Activated naive CD8-positive, alpha-beta T cell (primary cell): Measurements from ENCODE around the gene CCDC57.

Experiments used
- H3K27ac Mint-ChIP-seq: one replicate; pipeline ENCODE4 v1.8.0; 2021; ENCODE audit warnings: mixed read lengths
- H3K27me3 Mint-ChIP-seq: one replicate; pipeline ENCODE4 v1.8.0; 2021; ENCODE audit warnings: mixed read lengths
- H3K36me3 Mint-ChIP-seq: one replicate; pipeline ENCODE4 v1.8.0; 2021; ENCODE audit warnings: mixed read lengths
- H3K4me1 Mint-ChIP-seq: one replicate; pipeline ENCODE4 v1.8.0; 2021; ENCODE audit warnings: low read depth, mixed read lengths
- H3K4me3 Mint-ChIP-seq: one replicate; pipeline ENCODE4 v1.8.0; 2021; ENCODE audit warnings: mild to moderate bottlenecking, mixed read lengths
- H3K9me3 Mint-ChIP-seq: one replicate; pipeline ENCODE4 v1.8.0; 2021; ENCODE audit warnings: low read depth, mixed read lengths

The CCDC57 gene

DNA sequence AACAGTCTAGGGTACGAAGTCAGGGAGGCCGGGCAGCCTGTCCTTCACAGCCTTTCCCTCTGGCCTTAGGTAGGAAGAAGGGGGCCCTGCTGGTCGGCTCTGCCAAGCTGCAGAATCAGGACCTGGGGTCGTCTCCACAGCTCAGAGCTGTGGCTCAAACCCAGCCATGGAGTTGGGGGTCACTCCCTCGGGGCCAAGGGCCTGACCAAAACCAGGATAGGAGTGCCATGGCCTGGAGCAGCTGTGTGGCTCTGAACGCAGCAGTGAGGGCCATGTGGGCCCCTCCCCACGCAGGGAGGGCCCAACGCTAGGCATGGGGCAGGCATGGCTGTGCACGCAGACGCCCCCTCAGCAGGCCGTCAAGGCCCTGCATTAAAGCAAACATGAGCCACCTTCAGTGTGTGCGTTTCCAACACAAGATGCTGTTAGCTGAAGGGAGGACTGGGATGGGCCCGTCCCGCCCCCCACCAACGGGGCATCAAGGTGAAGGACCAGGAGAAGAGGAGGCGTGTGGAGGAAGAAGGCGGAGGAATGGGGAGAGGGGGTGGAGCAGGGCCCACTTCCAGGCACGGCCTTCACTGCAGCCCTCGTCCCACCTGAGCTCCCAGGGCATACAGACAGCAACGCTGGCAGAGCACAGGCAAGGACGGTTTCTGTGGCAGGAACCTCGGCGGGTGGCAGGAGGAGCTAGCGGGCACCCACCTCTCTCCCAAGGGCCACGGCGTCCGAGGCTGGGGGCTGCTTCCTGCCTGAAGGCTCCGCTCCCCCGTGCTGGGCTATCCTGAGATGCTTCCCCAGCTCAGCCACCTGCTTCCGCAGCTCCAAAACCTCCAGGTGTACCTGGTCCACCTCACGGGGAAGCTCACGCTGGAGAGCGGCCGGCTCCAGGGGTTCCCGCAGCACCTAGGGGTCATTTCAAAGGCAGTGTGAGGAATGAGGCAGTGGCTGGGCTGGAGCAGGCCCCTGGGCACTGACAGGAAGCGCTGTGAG is 55.3 kb downstream of the CCDC57 start:
- Mint-ChIP-seq H3K9me3 (no peaks in the 10 kb centered on the region), H3K36me3 (peaks cover 2% of the 10 kb centered on the region), H3K27ac (no peak overlapping the region), H3K4me1 (peaks cover 9% of the 10 kb centered on the region), H3K27me3 (no peaks in the 10 kb centered on the region), H3K4me3 (no peak overlapping the region)

GRCh38 chr17:82156284-82156925 is 56.2 kb downstream of the CCDC57 start:
- Mint-ChIP-seq H3K4me1 (peaks cover 9% of the 10 kb centered on the region), H3K9me3 (no peaks in the 10 kb centered on the region), H3K27ac (no peak overlapping the region), H3K4me3 (no peak overlapping the region), H3K36me3 (peaks cover 2% of the 10 kb centered on the region), H3K27me3 (no peaks in the 10 kb centered on the region)

- peaks cover 9% of the 10 kb centered on the region for H3K4me1 Mint-ChIP-seq
- H3K4me3 Mint-ChIP-seq, result no peak overlapping the region
- no peaks in the 10 kb centered on the region for H3K27me3 Mint-ChIP-seq
- H3K9me3 Mint-ChIP-seq, result no peaks in the 10 kb centered on the region
- peaks cover 2% of the 10 kb centered on the region for H3K36me3 Mint-ChIP-seq
- no peak overlapping the region for H3K27ac Mint-ChIP-seq
These were observed 57.0 kb downstream of the CCDC57 start for GRCh38 chr17:82155606-82156005.

GRCh38 chr17:82154881-82155331 is 57.7 kb downstream of the CCDC57 start:
- no peak overlapping the region for H3K4me3 Mint-ChIP-seq
- no peak overlapping the region for H3K27ac Mint-ChIP-seq
- H3K9me3 Mint-ChIP-seq, result no peaks in the 10 kb centered on the region
- no peaks in the 10 kb centered on the region for H3K27me3 Mint-ChIP-seq
- peaks cover 9% of the 10 kb centered on the region for H3K4me1 Mint-ChIP-seq
- H3K36me3 Mint-ChIP-seq, result peaks cover 2% of the 10 kb centered on the region

- Mint-ChIP-seq H3K4me1 (peaks cover 9% of the 10 kb centered on the region), H3K27me3 (no peaks in the 10 kb centered on the region)
These were observed 58.8 kb downstream of the CCDC57 start for GRCh38 chr17:82153745-82154375.

DNA sequence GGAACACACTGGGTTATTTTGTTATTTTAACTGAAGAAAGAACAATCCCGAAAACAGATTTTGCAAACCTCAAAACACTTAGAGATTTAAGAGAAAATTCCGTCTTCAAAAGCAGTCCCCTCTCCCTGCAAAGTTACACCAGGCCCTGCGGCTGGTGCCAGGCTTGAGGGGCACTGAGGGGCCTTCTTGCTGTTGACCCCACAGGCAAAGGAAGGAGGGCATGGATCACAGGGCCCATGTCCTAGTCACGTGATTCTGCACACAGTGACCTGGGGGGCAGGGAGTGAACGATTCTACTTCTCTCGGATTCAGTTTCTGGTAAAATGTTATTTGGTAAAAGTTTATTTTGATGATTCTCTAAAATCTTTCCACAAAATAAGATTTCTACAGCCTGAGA is 59.3 kb downstream of the CCDC57 start:
- no peaks in the 10 kb centered on the region for H3K9me3 Mint-ChIP-seq
- no peak overlapping the region for H3K27ac Mint-ChIP-seq
- peaks cover 2% of the 10 kb centered on the region for H3K36me3 Mint-ChIP-seq
- peaks cover 9% of the 10 kb centered on the region for H3K4me1 Mint-ChIP-seq
- no peak overlapping the region for H3K4me3 Mint-ChIP-seq
- H3K27me3 Mint-ChIP-seq, result no peaks in the 10 kb centered on the region

More at GRCh38 chr17:82153745-82154375, 58.8 kb downstream of the CCDC57 start:
- Mint-ChIP-seq H3K9me3 (no peaks in the 10 kb centered on the region), H3K4me3 (no peak overlapping the region), H3K36me3 (peaks cover 2% of the 10 kb centered on the region), H3K27ac (peak overlapping the region; percentile 28)

GRCh38 chr17:82152556-82153294 is 59.9 kb downstream of the CCDC57 start:
- no peak overlapping the region for H3K4me3 Mint-ChIP-seq

DNA sequence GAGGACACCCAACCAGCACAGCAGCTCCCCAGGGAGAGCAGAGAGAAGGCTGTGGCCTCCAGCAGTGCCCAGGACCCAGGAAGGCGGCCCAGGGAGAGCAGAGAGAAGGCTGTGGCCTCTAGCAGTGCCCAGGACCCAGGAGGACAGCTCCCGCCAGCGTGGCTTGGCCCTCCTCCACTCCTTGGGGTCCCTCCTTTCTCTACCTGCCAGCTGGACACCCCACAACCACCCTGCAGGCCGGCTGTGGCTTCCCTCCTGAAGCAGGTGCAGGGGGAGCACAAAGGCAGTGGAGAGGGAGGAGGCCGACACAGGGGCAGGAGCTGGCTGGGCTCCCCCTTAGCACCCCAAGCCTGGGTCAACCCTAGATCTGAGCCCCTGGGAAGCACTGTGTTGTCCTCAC is 60.5 kb downstream of the CCDC57 start:
- peaks cover 5% of the 10 kb centered on the region for H3K36me3 Mint-ChIP-seq
- H3K27me3 Mint-ChIP-seq, result no peaks in the 10 kb centered on the region
- no peak overlapping the region for H3K27ac Mint-ChIP-seq
- H3K4me1 Mint-ChIP-seq, result peaks cover 9% of the 10 kb centered on the region
- no peak overlapping the region for H3K4me3 Mint-ChIP-seq
- no peaks in the 10 kb centered on the region for H3K9me3 Mint-ChIP-seq

More at GRCh38 chr17:82152556-82153294, 59.9 kb downstream of the CCDC57 start:
- H3K4me1 Mint-ChIP-seq, result peaks cover 9% of the 10 kb centered on the region
- no peaks in the 10 kb centered on the region for H3K9me3 Mint-ChIP-seq
- no peak overlapping the region for H3K27ac Mint-ChIP-seq
- peaks cover 2% of the 10 kb centered on the region for H3K36me3 Mint-ChIP-seq
- no peaks in the 10 kb centered on the region for H3K27me3 Mint-ChIP-seq

- H3K9me3 Mint-ChIP-seq, result no peaks in the 10 kb centered on the region
- peaks cover 9% of the 10 kb centered on the region for H3K4me1 Mint-ChIP-seq
- no peak overlapping the region for H3K27ac Mint-ChIP-seq
- no peaks in the 10 kb centered on the region for H3K27me3 Mint-ChIP-seq
- no peak overlapping the region for H3K4me3 Mint-ChIP-seq
- peaks cover 11% of the 10 kb centered on the region for H3K36me3 Mint-ChIP-seq
These were observed 61.3 kb downstream of the CCDC57 start for GRCh38 chr17:82151106-82151957.

DNA sequence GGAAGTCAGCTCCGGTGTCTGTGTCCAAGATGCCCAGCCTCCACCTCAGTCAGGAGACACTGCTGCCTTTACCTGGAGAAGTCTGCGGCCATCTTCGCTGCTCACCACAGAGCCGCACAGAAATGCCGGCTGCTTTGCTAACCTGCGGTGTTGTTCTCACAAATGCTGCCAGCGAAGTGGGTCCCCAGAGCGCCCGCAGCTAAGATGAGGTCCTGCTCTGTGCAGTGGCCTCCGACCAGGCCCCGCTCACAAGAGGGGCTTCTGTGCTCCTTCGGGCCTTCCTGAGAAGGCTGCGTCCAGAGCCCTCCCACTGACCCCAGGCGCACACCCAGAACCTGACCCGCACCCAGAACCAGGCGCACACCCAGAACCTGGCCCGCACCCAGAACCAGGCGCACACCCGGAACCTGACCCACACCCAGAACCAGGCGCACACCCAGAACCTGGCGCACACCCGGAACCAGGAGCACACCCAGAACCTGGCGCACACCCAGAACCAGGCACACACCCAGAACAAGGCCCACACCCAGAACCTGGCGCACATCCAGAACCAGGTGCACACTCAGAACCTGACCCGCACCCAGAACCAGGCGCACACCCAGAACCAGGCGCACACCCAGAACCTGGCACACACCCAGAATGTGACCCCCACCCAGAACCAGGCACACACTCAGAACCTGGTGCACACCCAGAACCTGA is 63.1 kb downstream of the CCDC57 start:
- H3K4me1 Mint-ChIP-seq, result peaks cover 7% of the 10 kb centered on the region
- H3K27me3 Mint-ChIP-seq, result no peaks in the 10 kb centered on the region
- no peaks in the 10 kb centered on the region for H3K9me3 Mint-ChIP-seq
- H3K36me3 Mint-ChIP-seq, result peaks cover 11% of the 10 kb centered on the region
- no peak overlapping the region for H3K4me3 Mint-ChIP-seq
- H3K27ac Mint-ChIP-seq, result no peak overlapping the region

DNA sequence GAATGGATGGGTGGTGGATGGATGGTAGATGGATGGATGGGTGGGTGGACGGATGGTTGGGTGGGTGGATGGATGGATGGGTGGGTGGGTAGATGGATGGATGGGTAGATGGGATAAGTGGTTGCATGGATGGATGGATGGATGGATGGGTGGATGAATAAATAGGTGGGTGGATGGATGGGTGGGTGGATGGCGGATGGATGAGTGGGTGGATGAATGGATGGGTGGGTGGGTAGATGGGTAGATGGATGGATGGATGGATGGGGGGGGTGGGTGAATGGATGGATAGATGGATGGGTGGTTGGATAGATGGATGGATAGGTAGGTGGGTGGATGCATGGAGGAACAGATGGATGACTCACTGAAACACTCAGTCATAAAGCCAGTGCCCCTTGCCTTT is 63.6 kb downstream of the CCDC57 start:
- peaks cover 11% of the 10 kb centered on the region for H3K36me3 Mint-ChIP-seq
- no peak overlapping the region for H3K27ac Mint-ChIP-seq
- no peak overlapping the region for H3K4me3 Mint-ChIP-seq
- no peaks in the 10 kb centered on the region for H3K27me3 Mint-ChIP-seq
- no peaks in the 10 kb centered on the region for H3K9me3 Mint-ChIP-seq
- H3K4me1 Mint-ChIP-seq, result peaks cover 5% of the 10 kb centered on the region

GRCh38 chr17:82148011-82148410 is 64.6 kb downstream of the CCDC57 start:
- Mint-ChIP-seq H3K36me3 (peaks cover 9% of the 10 kb centered on the region), H3K27ac (no peak overlapping the region), H3K4me3 (no peak overlapping the region), H3K9me3 (no peaks in the 10 kb centered on the region), H3K27me3 (no peaks in the 10 kb centered on the region), H3K4me1 (no peaks in the 10 kb centered on the region)
